HepG2 (cell line): Measurements from ENCODE around the gene TANGO2. TPM values are rescaled to one million over a fixed set of nuclear protein-coding genes. Genes with fewer than 3 reads are reported as not detected.

Experiments used
- ATAC-seq: fragments of 200-7000 bp; cut with Tn5 transposase; 3 replicates; pipeline ENCODE4 v1.9.1; 2020; ENCODE audit warnings: mild to moderate bottlenecking, moderate library complexity
- BruUV-seq: library from RNA; stranded (reverse); fragments of 400-500 nt; replicated peaks from 2 replicates; lab custom pipeline; 2021; lab: Mats Ljungman, UMichigan
- CTCF ChIA-PET: fragments of 300-600 bp; formaldehyde crosslinking; extraction: SDS; loops from one replicate; lab custom pipeline; 2021; ENCODE audit warnings: low total read pairs, inconsistent platforms, low intra/inter-chr PET ratio; lab: Yijun Ruan, JAX
- POLR2A ChIA-PET: fragments of 350-600 bp; sonication (Branson Sonifier 250); formaldehyde crosslinking; loops from one replicate; lab custom pipeline; 2020; ENCODE audit warnings: antibody characterized with exemption, inconsistent platforms; lab: Yijun Ruan, JAX
- DNase-seq: peaks from one replicate; pipeline ENCODE4 v3.0.0-alpha.2; 2015; ENCODE audit warnings: low spot score
- FAIRE-seq: peaks from 3 replicates; lab custom pipeline; 2011; peaks lifted over from hg19 to GRCh38; lab: Jason Lieb, UNC
- H2AFZ ChIP-seq: one replicate; pipeline ENCODE4 v1.6.1; 2011; ENCODE audit warnings: low read length, inconsistent platforms
- H3K27ac ChIP-seq: fragments of 300-600 bp; 3 replicates; pipeline ENCODE4 v1.8.0; 2011; ENCODE audit warnings: mixed run types, mild to moderate bottlenecking, mixed read lengths, low read length, inconsistent platforms; ENCODE audit not compliant: insufficient read depth; ENCODE audit errors: extremely low read length
- H3K27me3 ChIP-seq, 2 experiments: fragments of 200-600 bp in 1 of 2; 2 replicates in 1 of 2; 3 replicates in 1 of 2; pipeline versions ENCODE4 v1.6.0 to v1.8.0; 2011; ENCODE audit warnings: low read length in 2 of 2, mild to moderate bottlenecking in 2 of 2, moderate library complexity in 2 of 2, inconsistent platforms in 1 of 2; ENCODE audit not compliant: insufficient read depth in 2 of 2, control insufficient read depth in 1 of 2
- H3K36me3 ChIP-seq, 2 experiments: fragments of 200-600 bp in 1 of 2; replicated peaks in 1 of 2; 2 replicates in 1 of 2; 3 replicates in 1 of 2; pipeline versions ENCODE4 v1.5.1 to v1.8.0; 2011; ENCODE audit warnings: low read length in 2 of 2, inconsistent platforms in 1 of 2; ENCODE audit not compliant: insufficient read depth in 2 of 2, control insufficient read depth in 1 of 2
- H3K4me1 ChIP-seq: 2 replicates; pipeline ENCODE4 v1.5.1; 2012; ENCODE audit warnings: low read length, inconsistent platforms; ENCODE audit not compliant: insufficient read depth
- H3K4me2 ChIP-seq: 2 replicates; pipeline ENCODE4 v1.6.0; 2011; ENCODE audit warnings: low read depth, low read length, inconsistent platforms
- H3K4me3 ChIP-seq, 3 experiments: fragments of 200-600 bp in 1 of 3; sonication (generic), shearing (Covaris generic) in 1 of 3; replicated peaks in 1 of 3; 2 replicates each; pipeline ENCODE4 v1.5.1; 2011 to 2016; ENCODE audit warnings: low read length in 3 of 3, inconsistent platforms in 2 of 3, low read depth in 2 of 3, mild to moderate bottlenecking in 2 of 3, control low read depth in 1 of 3, mixed read lengths in 1 of 3; ENCODE audit not compliant: insufficient read depth in 1 of 3
- H3K79me2 ChIP-seq: one replicate; pipeline ENCODE4 v1.6.1; 2011; ENCODE audit warnings: low read length, inconsistent platforms; ENCODE audit not compliant: insufficient read depth
- H3K9ac ChIP-seq: 2 replicates; pipeline ENCODE4 v1.6.0; 2011; ENCODE audit warnings: mild to moderate bottlenecking, low read depth, low read length, inconsistent platforms; ENCODE audit not compliant: insufficient read depth
- H3K9me3 ChIP-seq: 2 replicates; pipeline ENCODE4 v1.5.1; 2012; ENCODE audit warnings: mild to moderate bottlenecking, low read length
- H4K20me1 ChIP-seq: 2 replicates; pipeline ENCODE4 v1.6.0; 2011; ENCODE audit warnings: inconsistent platforms, mild to moderate bottlenecking, low read length, moderate library complexity; ENCODE audit not compliant: insufficient read depth
- ATF1 ChIP-seq: IDR thresholded peaks from 2 replicates; pipeline ENCODE4 v1.6.1; 2016; ENCODE audit warnings: mild to moderate bottlenecking, control low read depth
- HMGA1 ChIP-seq: sonication (generic); formaldehyde crosslinking; conservative IDR thresholded peaks from 2 replicates; pipeline ENCODE4 v1.4.0; 2020; ENCODE audit warnings: missing genetic modification reagents
- RNF219 ChIP-seq: sonication (generic); formaldehyde crosslinking; IDR thresholded peaks from 2 replicates; pipeline ENCODE4 v1.5.0; 2020; ENCODE audit warnings: mild to moderate bottlenecking, missing genetic modification reagents
- TRIM22 ChIP-seq: fragments of 450-650 bp; IDR thresholded peaks from 2 replicates; pipeline ENCODE4 v1.6.1; 2017
- ZBTB38 ChIP-seq: sonication (generic); formaldehyde crosslinking; IDR thresholded peaks from 2 replicates; pipeline ENCODE4 v1.5.1; 2020; ENCODE audit warnings: mild to moderate bottlenecking, missing genetic modification reagents
- ZFP91 ChIP-seq: sonication (generic); formaldehyde crosslinking; IDR thresholded peaks from 2 replicates; pipeline ENCODE4 v1.9.0; 2022; ENCODE audit warnings: missing genetic modification reagents, mild to moderate bottlenecking, borderline replicate concordance
- ZNF552 ChIP-seq: sonication (generic); formaldehyde crosslinking; IDR thresholded peaks from 2 replicates; pipeline ENCODE4 v1.9.0; 2022; ENCODE audit warnings: missing genetic modification reagents, mild to moderate bottlenecking, borderline replicate concordance
- ZNF792 ChIP-seq: IDR thresholded peaks from 2 replicates; pipeline ENCODE4 v1.6.1; 2016
- ZNF816 ChIP-seq: sonication (generic); formaldehyde crosslinking; IDR thresholded peaks from 2 replicates; pipeline ENCODE4 v1.8.0; 2022; ENCODE audit warnings: missing genetic modification reagents, mild to moderate bottlenecking, borderline replicate concordance
- WGBS: methylation state at CpG from one replicate; pipeline ENCODE4 v1.1.6; 2017; ENCODE audit warnings: low lambda C conversion rate; 5-methylcytosine and 5-hydroxymethylcytosine counted together
- in situ Hi-C: cut with HindIII; loops from 2 replicates; pipeline ENCODE4 v1.10.0; 2017; ENCODE audit warnings: low pct_unique_long_range_greater_than_20kb; ENCODE audit not compliant: extremely low pct_ligation_motif_present
- intact Hi-C: fragments of 100-400 bp; cut with micrococcal nuclease; formaldehyde crosslinking; loops from one replicate; pipeline ENCODE4 v1.10.0; 2022; ENCODE audit not compliant: unreplicated experiment
- polyA plus RNA-seq, 8 experiments: library from polyadenylated mRNA; depleted of rRNA in 3 of 8; stranded (reverse) in 7 of 8; unstranded in 1 of 8; fragments of >200 nt; fragmentation: Illumina TruSeq in 4 of 8; extraction: Trizol in 4 of 8; gene quantifications; 2 replicates each; pipeline versions ENCODE4 v1.2.1 to v1.2.3, GENCODE V29; 2011 to 2016; ENCODE audit warnings: low read depth in 4 of 8, missing spikeins in 1 of 8, mixed read lengths in 1 of 8; ENCODE audit not compliant: insufficient read depth in 1 of 8
- total RNA-seq, 5 experiments: library from RNA; depleted of rRNA; stranded (reverse); fragments of >200 nt; fragmentation: Illumina TruSeq; extraction: Trizol; gene quantifications; 2 replicates each; pipeline ENCODE4 v1.2.3, GENCODE V29; 2016; ENCODE audit warnings: low read depth in 1 of 5

Gene TANGO2
- total and polyA plus RNA-seq, 2 of the 13 experiments (the other 11 are each of a cell fraction or from before 2014, with no cell fraction given) = 12.9 to 14.8 TPM

- no peak overlapping the region for H3K4me2 ChIP-seq
- no peaks in the 10 kb centered on the region for H3K9me3 ChIP-seq
- FAIRE-seq (no peak), DNase-seq (no peak), ATAC-seq (no peak)
- no peak overlapping the region for H3K27ac ChIP-seq
- intact Hi-C loops = no loop called here
- ChIA-PET POLR2A (no interaction called here), CTCF (no interaction called here)
- BruUV-seq = no TSS peak
- H3K79me2 ChIP-seq = peaks cover 3% of the 10 kb centered on the region
- 83% methylated on average over 7 of the region's 12 CpGs for WGBS
- in situ Hi-C loops = no loop called here
- TF ChIP-seq TRIM22 (no peak), ZNF816 (no peak), HMGA1 (no peak), RNF219 (CRISPR knock-in tag) (no peak), ATF1 (CRISPR knock-in tag) (no peak), ZFP91 (CRISPR knock-in tag) (no peak), ZNF792 (no peak), ZNF552 (CRISPR knock-in tag) (no peak), ZBTB38 (CRISPR knock-in tag) (no peak)
- H3K4me3 ChIP-seq = no peak overlapping the region
- H4K20me1 ChIP-seq = no peaks in the 10 kb centered on the region; the same call in 1 of the 2 replicates
- peaks cover 35% of the 10 kb centered on the region for H3K4me1 ChIP-seq
- no peak overlapping the region for H3K9ac ChIP-seq
- H2AFZ ChIP-seq = no peak overlapping the region
- H3K27me3 ChIP-seq = 0 out of 5 replicates have a peak, but pooled peaks cover 0 to 1% of the 10 kb centered on the region in 2 experiments
- no peaks in the 10 kb centered on the region for H3K36me3 ChIP-seq
These were observed 24.1 kb upstream of the TANGO2 start for GRCh38 chr22:19996694-19997384.
